ENCODE data around the gene SHBG.
"Not testable (repeated sequence)": the region's sequence is repeated elsewhere in the genome, so short reads cannot be mapped to it uniquely, and the experiment has no call there.

Gene SHBG, protein sequence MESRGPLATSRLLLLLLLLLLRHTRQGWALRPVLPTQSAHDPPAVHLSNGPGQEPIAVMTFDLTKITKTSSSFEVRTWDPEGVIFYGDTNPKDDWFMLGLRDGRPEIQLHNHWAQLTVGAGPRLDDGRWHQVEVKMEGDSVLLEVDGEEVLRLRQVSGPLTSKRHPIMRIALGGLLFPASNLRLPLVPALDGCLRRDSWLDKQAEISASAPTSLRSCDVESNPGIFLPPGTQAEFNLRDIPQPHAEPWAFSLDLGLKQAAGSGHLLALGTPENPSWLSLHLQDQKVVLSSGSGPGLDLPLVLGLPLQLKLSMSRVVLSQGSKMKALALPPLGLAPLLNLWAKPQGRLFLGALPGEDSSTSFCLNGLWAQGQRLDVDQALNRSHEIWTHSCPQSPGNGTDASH

GRCh38 chr17:7629939-7630571 is at the start of gene SHBG:
TSS of gene SHBG (plus strand) at chr17:7630135. CDS start at chr17:7630173, 38 bp downstream.
- DNase-seq (ENCODE audit: low read depth in 2 of 2): no peak

DNA sequence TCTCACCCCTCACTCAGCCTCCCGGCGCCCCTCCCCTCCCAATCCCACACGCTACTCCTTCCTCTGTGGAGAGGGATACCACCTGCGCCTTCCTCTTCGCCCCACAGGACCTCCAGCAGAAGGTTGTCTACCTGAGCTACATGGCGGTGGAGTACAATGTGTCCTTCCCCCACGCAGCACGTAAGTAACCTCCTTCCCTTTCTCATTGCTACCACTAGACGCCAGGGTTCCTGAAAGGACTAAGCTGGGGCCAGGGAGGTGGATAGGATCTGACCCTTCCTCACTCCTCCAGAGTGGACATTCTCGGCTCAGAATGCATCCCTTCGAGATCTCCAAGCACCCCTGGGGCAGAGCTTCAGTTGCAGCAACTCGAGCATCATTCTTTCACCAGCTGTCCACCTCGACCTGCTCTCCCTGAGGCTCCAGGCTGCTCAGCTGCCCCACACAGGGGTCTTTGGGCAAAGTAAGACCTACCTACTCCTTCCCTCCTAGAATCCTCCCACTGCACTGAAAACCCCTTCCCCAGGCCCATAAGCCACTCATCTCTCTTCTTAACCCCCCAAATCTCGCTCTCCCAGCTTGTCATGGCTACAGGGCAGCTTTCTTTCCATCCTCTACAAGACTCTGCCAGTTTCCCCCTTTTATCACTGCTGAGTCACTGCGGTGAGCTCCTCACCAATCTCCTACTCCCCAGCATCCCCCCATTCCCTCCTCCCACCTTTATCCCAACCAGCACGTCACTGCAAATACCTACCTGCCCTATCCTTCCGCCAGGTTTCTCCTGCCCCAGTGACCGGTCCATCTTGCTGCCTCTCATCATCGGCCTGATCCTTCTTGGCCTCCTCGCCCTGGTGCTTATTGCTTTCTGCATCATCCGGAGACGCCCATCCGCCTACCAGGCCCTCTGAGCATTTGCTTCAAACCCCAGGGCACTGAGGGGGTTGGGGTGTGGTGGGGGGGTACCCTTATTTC is 49.0 kb upstream of the SHBG start:
- DNase-seq (ENCODE audit: low read depth in 2 of 2): no peak

GRCh38 chr17:7582396-7583252 is 47.3 kb upstream of the SHBG start:
- DNase-seq (ENCODE audit: low read depth in 2 of 2): no peak

DNA sequence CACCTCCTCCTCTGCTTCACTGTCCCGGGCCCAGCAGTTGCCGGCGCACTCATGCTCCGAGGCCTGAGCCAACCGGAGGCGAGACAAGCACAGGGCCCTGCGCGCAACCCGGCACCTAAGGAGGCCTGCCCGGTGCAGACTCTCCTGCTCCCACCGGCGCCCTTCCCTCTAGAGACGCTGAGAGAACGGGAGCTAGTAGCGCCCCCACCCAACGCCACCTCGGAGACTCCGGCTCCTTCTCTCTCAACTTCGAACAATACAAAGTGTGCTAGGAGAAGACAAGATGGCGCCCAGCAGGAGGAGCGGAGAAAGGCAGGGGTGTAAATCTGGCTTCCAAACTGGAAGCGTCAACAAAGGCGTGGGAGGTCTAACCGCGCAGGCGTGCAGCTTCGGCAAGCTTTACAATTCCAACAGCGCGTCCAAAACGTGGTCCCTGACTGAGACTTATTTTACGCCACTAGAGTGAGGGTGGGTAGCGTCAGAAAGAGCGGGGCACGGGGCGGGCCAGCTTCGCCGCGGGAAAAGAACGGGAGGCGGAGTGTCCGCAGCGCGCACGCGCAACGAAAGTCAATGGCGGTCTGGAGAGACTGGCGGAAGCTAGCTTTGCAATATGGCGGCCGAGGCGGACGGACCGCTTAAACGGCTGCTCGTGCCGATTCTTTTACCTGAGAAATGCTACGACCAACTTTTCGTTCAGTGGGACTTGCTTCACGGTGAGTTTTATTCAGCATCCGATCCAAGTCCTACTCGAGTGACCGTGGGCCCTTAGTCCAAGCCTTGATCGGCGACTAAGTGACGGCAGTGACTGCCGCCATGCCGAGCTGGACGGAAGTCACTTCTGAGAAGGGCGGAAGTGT is 46.5 kb upstream of the SHBG start, which contains the start of gene MPDU1:
Gene MPDU1 (plus strand): TSS at position 600 of the 857 bp plus-strand sequence. CDS start 11 bp downstream, at position 611.
- peak; percentile 89 to 92 for DNase-seq (ENCODE audit: low read depth in 2 of 2)

DNA sequence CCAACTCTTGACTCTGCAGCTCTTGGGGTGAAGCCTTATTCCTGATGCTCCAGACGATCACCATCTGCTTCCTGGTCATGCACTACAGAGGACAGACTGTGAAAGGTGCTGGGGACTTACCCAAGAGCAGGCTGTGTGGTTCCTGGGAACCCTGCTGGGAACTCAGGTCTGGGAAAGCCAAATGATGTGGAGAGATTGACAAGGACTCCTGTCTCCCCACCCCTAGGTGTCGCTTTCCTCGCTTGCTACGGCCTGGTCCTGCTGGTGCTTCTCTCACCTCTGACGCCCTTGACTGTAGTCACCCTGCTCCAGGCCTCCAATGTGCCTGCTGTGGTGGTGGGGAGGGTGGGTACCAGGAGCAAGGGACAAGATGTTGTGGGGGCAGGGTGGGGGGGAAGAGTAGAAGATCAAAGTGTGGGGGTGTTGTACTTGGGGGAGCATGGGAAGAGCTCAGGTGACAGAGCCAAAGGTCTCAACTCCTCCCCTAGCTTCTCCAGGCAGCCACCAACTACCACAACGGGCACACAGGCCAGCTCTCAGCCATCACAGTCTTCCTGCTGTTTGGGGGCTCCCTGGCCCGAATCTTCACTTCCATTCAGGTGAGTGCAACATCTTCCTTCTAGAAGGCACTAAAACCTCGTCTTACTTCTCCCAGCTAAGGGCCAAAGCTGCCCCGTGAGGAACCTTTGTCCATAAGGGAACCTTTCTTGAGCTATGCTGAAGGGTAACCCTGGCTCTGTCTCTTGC is 43.1 kb upstream of the SHBG start:
- DNase-seq (ENCODE audit: low read depth in 2 of 2): no peak

GRCh38 chr17:7587420-7588151 is 42.3 kb upstream of the SHBG start:
- DNase-seq (ENCODE audit: low read depth in 2 of 2): no peak

- DNase-seq (ENCODE audit: low read depth in 2 of 2): no peak
Measured at GRCh38 chr17:7588553-7589203, 41.3 kb upstream of the SHBG start.

DNA sequence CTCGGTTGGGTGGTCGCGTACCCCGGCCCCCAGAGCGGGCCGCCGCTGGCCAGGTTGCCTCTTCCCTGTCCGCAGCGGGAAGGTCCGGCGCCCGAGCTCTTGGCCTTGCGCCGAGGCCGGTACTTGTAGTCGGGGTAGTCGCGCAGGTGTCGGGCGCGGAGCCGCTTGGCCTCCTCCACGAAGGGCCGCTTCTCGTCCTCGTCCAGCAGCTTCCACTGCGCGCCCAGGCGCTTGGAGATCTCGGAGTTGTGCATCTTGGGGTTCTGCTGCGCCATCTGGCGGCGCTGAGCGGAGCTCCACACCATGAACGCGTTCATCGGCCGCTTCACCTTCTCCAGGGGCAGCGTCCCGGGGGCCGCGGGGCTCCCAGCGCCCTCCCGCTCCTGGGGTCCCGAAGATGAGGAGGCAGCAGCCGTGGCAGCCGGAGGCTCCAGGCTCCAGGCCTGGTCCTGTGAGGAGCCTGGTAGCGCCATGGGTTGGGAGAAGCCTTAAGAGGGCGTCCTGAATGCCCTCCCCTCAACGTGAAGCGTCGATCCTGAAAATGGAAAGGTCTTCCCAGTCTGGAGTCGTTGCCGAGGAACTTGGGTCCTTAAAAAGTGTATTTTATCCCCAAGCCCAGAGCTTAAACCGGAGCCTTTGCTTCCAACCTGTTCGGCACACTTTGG is 40.6 kb upstream of the SHBG start:
- DNase-seq (ENCODE audit: low read depth in 2 of 2): peak; percentile 53 to 56

DNA sequence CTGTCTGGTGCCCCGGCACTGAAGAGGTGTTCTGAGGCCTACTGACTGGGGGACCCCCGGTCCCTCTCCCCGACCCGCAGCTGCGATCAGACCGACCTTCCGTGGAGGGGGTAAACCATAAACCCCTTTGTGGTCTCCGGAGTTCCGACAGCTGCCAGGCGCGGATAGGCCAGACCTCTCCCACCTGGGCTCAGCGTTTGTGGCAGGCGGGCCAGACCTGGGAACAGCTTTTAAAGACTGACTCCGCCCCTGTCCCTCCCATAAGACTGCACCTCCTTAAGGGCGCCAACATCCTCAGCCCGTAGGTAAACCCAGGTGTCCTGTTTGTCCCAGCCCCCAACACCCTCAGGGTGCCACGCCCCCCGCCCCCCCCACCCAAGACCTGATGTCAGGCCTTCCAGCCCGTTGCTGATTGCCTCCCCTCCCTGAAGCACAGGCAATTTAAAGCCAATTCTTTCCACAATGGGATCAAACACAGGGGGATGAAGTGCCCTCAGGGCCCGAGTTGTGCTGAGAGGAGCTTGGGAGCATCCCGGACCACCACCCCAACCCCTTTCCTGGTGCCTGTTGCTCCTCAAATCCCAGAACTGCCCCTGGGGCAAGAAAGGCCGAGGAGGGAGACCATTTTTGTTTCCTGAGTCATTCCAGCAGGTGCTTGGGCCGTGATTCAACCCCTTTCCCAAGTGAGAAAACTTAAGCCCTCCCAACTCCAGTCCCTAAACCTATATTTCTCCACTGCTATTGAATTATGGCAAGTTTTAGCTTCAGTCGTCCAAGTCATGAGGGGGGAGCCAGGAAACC is 39.8 kb upstream of the SHBG start, which contains the start of gene SOX15:
Gene SOX15 (minus strand): TSS at position 204 of the 801 bp plus-strand sequence. CDS start 418 bp downstream, outside the sequence.
- DNase-seq (ENCODE audit: low read depth in 2 of 2): no peak

DNA sequence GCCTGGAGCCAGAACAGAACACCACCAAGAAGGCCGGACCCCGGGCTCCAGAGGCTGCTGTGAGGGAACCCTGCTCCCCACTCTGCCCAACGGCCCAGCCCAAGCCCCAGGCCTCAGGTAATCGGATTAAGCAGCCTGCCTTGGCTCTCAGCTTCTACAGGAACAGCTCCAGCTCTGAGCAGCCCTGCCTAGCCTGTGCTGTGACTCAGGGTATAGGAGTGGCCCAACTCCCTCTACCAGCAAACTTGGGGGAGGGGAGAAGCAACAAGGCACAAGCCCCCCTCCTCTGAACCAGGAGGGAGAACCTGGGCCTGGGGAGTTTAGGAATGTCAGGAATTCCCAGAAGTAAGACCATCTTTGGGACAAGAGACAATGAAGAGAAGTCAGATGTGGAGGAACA is 39.2 kb upstream of the SHBG start:
- DNase-seq (ENCODE audit: low read depth in 2 of 2): no peak

- DNase-seq (ENCODE audit: low read depth in 2 of 2): no peak
Measured at GRCh38 chr17:7591596-7591995, 38.3 kb upstream of the SHBG start.

DNA sequence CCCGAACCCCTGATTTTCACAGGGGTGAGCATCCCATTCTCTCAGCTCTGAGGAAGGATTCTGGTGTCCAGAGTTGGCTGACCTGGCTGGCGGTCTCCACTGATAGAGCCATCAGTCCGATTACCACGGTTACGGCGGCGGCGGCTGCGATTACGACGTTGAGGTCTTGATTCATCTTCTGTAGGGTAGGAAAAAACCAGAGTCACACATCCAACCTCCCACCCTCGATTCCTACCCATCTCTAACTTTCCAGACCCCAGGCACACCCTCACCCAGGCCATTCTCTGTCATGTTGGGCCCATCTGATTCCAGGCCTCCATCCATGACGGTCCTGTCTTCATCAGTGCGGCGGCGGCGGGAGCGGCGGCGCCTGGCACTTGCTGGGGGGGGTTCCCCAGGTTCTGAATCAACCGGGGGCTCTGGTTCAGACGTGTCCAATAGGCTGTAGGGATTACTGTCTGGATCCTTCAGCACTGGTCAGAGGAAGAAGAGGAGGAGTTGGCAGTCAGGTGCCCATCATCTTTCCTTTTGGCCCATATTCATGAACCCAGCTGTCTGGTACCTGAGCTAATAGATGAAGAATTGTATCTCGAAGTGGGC is 37.4 kb upstream of the SHBG start:
- no peak for DNase-seq (ENCODE audit: low read depth in 2 of 2)

DNA sequence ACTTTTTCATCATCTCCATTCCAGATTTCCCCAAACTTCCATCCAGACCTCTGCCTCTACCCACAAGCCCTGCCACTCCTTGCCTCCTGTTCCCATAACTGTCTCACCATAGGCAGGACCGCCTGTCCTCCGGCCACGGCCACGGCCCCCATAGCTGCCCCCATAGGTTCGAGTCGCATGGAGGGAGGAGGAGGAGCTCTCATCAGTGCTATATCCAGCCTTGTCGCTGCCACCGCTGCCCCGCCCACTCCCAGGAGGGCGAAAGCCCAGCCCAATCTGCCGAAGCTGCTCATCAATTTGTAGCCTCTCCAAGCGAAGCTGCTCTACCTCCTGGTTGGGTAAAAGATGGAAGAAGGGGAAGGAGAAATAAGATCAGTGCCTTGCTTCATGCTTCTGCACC is 36.6 kb upstream of the SHBG start:
- DNase-seq (ENCODE audit: low read depth in 2 of 2): no peak

DNA sequence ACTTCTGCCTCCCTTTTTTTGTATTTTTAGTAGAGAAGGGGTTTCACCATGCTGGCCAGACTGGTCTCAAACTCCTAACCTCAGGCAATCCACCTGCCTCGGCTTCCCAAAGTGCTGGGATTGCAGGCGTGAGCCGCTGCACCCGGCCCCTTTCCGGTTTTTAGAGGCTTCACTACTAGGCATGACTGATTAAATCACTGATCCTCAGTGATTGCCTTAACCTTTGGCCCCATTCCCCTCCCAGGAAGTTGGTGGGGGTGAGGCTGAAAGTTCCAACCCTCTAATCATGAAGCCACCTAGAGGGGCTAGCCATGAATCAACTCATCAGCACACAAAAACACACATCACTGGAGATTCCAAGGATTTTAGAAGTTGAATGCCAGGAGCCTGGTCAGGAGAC is 32.4 kb upstream of the SHBG start:
- not testable (repeated sequence) for DNase-seq (ENCODE audit: low read depth in 2 of 2)

DNA sequence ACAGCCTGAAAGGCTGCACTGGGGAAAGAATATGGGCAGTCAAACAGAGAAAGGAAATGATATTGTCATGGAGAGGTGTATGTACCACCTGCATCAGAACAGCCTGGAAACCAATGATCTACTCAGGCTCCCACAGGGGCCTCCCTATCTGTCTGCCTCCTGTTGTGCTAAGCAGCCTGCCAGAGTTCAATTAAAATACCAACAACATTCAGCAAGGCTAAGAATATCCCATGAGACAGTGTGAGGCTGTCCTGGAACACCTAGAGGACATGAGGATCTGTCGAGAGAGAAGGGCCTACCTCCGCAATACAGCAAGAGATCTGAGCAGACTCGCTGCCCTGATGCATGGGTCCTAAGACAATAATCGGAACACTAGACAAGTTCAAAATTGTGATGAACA is 23.7 kb upstream of the SHBG start:
- DNase-seq (ENCODE audit: low read depth in 2 of 2): no peak

- DNase-seq (ENCODE audit: low read depth in 2 of 2): no peak
Measured at GRCh38 chr17:7610641-7611040, 19.3 kb upstream of the SHBG start.
